WTC11 (cell line): ENCODE measurements around the gene SOX9. TPM values are rescaled to one million over a fixed set of nuclear protein-coding genes. Genes with fewer than 3 reads are reported as not detected.

Experiments used
- ATAC-seq: fragments of 200-7000 bp; cut with Tn5 transposase; 2 replicates; pipeline ENCODE4 v1.10.0; 2021; ENCODE audit warnings: mild to moderate bottlenecking, moderate library complexity
- CTCF ChIA-PET: fragments of 300-600 bp; sonication (Branson Sonifier 250); formaldehyde crosslinking; loops from one replicate; lab custom pipeline; 2021; ENCODE audit warnings: antibody characterized with exemption; lab: Charles Lee
- POLR2A ChIA-PET: fragments of 350-600 bp; sonication (Branson Sonifier 250); formaldehyde crosslinking; loops from one replicate; lab custom pipeline; 2021; ENCODE audit warnings: antibody characterized with exemption; lab: Charles Lee
- DNase-seq: peaks from one replicate; pipeline ENCODE4 v3.0.0; 2021; ENCODE audit warnings: low spot score
- H3K27ac Mint-ChIP-seq: 2 replicates; pipeline ENCODE4 v1.8.0; 2021; ENCODE audit warnings: mixed read lengths
- H3K27me3 Mint-ChIP-seq: 2 replicates; pipeline ENCODE4 v1.8.0; 2021; ENCODE audit warnings: low read depth, mild to moderate bottlenecking, moderate library complexity, mixed read lengths
- H3K36me3 Mint-ChIP-seq: 2 replicates; pipeline ENCODE4 v1.8.0; 2021; ENCODE audit warnings: mixed read lengths
- H3K4me1 Mint-ChIP-seq: 2 replicates; pipeline ENCODE4 v1.8.0; 2022; ENCODE audit warnings: mixed read lengths
- H3K4me3 Mint-ChIP-seq: 2 replicates; pipeline ENCODE4 v1.8.0; 2021; ENCODE audit warnings: mild to moderate bottlenecking, moderate library complexity, mixed read lengths
- H3K9me3 Mint-ChIP-seq: 2 replicates; pipeline ENCODE4 v1.8.0; 2021; ENCODE audit warnings: mixed read lengths
- CREB1 ChIP-seq: sonication (generic); formaldehyde crosslinking; IDR thresholded peaks from 2 replicates; pipeline ENCODE4 v1.8.0; 2023; ENCODE audit warnings: mild to moderate bottlenecking, missing genetic modification reagents
- EMX1 ChIP-seq: fragments of 250-450 bp; sonication (Bioruptor Pico); IDR thresholded peaks from 2 replicates; pipeline ENCODE4 v1.8.0; 2021; ENCODE audit warnings: mild to moderate bottlenecking
- GABPB1 ChIP-seq: sonication (generic); formaldehyde crosslinking; IDR thresholded peaks from 2 replicates; pipeline ENCODE4 v1.8.1; 2023; ENCODE audit warnings: mild to moderate bottlenecking, missing genetic modification reagents
- GRHL2 ChIP-seq: fragments of 250-450 bp; sonication (Bioruptor Pico); IDR thresholded peaks from 2 replicates; pipeline ENCODE4 v1.8.0; 2022; ENCODE audit warnings: mild to moderate bottlenecking, moderate library complexity; ENCODE audit not compliant: insufficient replicate concordance, severe bottlenecking
- JAZF1 ChIP-seq: fragments of 250-450 bp; sonication (Bioruptor Pico); IDR thresholded peaks from 2 replicates; pipeline ENCODE4 v1.9.0; 2021; ENCODE audit warnings: moderate library complexity, mild to moderate bottlenecking, inconsistent platforms
- MYBL2 ChIP-seq: sonication (generic); formaldehyde crosslinking; IDR thresholded peaks from 2 replicates; pipeline ENCODE4 v1.8.1; 2023; ENCODE audit warnings: mild to moderate bottlenecking, moderate library complexity, missing genetic modification reagents
- ZNF671 ChIP-seq: fragments of 250-450 bp; sonication (Bioruptor Pico); IDR thresholded peaks from 2 replicates; pipeline ENCODE4 v1.8.0; 2021; ENCODE audit warnings: mild to moderate bottlenecking
- total RNA-seq: library from RNA; stranded (reverse); gene quantifications from 3 replicates; pipeline ENCODE4 v1.2.3, GENCODE V29; 2021
- TF ChIP-seq, protein P1 (sequence below): sonication (generic); formaldehyde crosslinking; conservative IDR thresholded peaks from 2 replicates; pipeline ENCODE4 v1.8.1; 2023; ENCODE audit warnings: mild to moderate bottlenecking, low read depth, missing genetic modification reagents, moderate library complexity
- TF ChIP-seq, protein P2 (sequence below): fragments of 250-450 bp; sonication (Bioruptor Pico); IDR thresholded peaks from 2 replicates; pipeline ENCODE4 v2.1.2; 2022; ENCODE audit warnings: mild to moderate bottlenecking, moderate library complexity
- TF ChIP-seq, protein P3 (sequence below): sonication (generic); formaldehyde crosslinking; IDR thresholded peaks from 2 replicates; pipeline ENCODE4 v1.8.1; 2023; ENCODE audit warnings: mild to moderate bottlenecking, missing genetic modification reagents
- TF ChIP-seq, protein P4 (sequence below): sonication (generic); formaldehyde crosslinking; IDR thresholded peaks from 2 replicates; pipeline ENCODE4 v1.8.0; 2022; ENCODE audit warnings: mild to moderate bottlenecking, missing genetic modification reagents
- TF ChIP-seq, protein P5 (sequence below): fragments of 200-600 bp; IDR thresholded peaks from 2 replicates; pipeline ENCODE4 v1.8.0; 2022; ENCODE audit warnings: antibody characterized with exemption
- TF ChIP-seq, protein P6 (sequence below): sonication (generic); formaldehyde crosslinking; IDR thresholded peaks from 2 replicates; pipeline ENCODE4 v1.8.1; 2023; ENCODE audit warnings: mild to moderate bottlenecking, missing genetic modification reagents, moderate library complexity
- TF ChIP-seq, protein P7 (sequence below): sonication (generic); formaldehyde crosslinking; IDR thresholded peaks from 2 replicates; pipeline ENCODE4 v1.8.0; 2022; ENCODE audit warnings: mild to moderate bottlenecking, missing genetic modification reagents
- TF ChIP-seq, protein P8 (sequence below): sonication (generic); formaldehyde crosslinking; IDR thresholded peaks from 2 replicates; pipeline ENCODE4 v1.8.0; 2023; ENCODE audit warnings: missing genetic modification reagents
- TF ChIP-seq, protein P9 (sequence below): fragments of 250-450 bp; sonication (Bioruptor Pico); IDR thresholded peaks from 2 replicates; pipeline ENCODE4 v1.9.0; 2021; ENCODE audit warnings: moderate library complexity, mild to moderate bottlenecking, inconsistent platforms, borderline replicate concordance

The SOX9 gene
- total RNA-seq, 1 experiment from 2014 or later: 8.1 TPM

DNA sequence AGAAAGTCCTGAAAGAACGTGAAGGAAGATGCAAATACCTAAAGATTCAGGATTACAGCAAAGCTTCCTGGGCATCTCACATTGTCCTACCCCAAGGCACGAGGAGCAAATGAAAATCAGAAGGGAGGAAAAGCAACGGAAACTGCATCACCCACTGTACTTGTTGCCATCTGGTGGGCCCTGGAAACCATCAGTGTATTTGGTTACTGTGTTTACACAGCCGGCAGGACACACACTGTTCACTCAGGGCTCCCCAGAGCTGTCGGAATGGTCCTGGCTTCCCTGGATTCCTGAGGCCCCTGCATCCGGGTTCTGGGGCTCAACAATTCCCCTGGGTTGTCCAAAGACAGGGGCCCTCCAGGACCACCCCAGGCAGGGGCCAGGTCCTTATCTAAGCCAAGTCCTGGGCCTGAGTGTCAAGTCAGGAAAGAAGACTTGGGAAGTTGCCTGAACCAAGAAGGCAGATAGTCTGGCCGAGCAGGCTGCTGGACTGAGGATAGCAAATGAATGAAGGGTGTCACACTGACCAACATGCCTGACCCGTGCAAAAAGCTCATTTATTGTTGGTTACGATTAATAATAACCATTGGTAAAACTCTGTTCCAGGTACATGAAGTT lies 52.8 kb downstream of the SOX9 start:
- ChIA-PET CTCF (no interaction called here), POLR2A (no interaction called here)
- H3K4me1 Mint-ChIP-seq: peaks cover 54% of the 10 kb centered on the region
- H3K4me3 Mint-ChIP-seq: no peak overlapping the region
- DNase-seq: no peak
- H3K27ac Mint-ChIP-seq: 0 out of 2 replicates have a peak overlapping the region, but pooled peaks have one; percentile 9
- TF ChIP-seq GRHL2 (CRISPR knock-in tag): no peak
- TF ChIP-seq, protein P1, sequence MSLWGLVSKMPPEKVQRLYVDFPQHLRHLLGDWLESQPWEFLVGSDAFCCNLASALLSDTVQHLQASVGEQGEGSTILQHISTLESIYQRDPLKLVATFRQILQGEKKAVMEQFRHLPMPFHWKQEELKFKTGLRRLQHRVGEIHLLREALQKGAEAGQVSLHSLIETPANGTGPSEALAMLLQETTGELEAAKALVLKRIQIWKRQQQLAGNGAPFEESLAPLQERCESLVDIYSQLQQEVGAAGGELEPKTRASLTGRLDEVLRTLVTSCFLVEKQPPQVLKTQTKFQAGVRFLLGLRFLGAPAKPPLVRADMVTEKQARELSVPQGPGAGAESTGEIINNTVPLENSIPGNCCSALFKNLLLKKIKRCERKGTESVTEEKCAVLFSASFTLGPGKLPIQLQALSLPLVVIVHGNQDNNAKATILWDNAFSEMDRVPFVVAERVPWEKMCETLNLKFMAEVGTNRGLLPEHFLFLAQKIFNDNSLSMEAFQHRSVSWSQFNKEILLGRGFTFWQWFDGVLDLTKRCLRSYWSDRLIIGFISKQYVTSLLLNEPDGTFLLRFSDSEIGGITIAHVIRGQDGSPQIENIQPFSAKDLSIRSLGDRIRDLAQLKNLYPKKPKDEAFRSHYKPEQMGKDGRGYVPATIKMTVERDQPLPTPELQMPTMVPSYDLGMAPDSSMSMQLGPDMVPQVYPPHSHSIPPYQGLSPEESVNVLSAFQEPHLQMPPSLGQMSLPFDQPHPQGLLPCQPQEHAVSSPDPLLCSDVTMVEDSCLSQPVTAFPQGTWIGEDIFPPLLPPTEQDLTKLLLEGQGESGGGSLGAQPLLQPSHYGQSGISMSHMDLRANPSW (CRISPR knock-in tag): no peak
- TF ChIP-seq, protein P2, sequence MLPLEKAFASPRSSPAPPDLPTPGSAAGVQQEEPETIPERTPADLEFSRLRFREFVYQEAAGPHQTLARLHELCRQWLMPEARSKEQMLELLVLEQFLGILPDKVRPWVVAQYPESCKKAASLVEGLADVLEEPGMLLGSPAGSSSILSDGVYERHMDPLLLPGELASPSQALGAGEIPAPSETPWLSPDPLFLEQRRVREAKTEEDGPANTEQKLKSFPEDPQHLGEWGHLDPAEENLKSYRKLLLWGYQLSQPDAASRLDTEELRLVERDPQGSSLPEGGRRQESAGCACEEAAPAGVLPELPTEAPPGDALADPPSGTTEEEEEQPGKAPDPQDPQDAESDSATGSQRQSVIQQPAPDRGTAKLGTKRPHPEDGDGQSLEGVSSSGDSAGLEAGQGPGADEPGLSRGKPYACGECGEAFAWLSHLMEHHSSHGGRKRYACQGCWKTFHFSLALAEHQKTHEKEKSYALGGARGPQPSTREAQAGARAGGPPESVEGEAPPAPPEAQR (CRISPR knock-in tag): no peak
- TF ChIP-seq, protein P3, sequence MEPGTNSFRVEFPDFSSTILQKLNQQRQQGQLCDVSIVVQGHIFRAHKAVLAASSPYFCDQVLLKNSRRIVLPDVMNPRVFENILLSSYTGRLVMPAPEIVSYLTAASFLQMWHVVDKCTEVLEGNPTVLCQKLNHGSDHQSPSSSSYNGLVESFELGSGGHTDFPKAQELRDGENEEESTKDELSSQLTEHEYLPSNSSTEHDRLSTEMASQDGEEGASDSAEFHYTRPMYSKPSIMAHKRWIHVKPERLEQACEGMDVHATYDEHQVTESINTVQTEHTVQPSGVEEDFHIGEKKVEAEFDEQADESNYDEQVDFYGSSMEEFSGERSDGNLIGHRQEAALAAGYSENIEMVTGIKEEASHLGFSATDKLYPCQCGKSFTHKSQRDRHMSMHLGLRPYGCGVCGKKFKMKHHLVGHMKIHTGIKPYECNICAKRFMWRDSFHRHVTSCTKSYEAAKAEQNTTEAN: no peak
- TF ChIP-seq, protein P4, sequence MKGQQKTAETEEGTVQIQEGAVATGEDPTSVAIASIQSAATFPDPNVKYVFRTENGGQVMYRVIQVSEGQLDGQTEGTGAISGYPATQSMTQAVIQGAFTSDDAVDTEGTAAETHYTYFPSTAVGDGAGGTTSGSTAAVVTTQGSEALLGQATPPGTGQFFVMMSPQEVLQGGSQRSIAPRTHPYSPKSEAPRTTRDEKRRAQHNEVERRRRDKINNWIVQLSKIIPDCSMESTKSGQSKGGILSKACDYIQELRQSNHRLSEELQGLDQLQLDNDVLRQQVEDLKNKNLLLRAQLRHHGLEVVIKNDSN (CRISPR knock-in tag): no peak
- TF ChIP-seq, protein P5, sequence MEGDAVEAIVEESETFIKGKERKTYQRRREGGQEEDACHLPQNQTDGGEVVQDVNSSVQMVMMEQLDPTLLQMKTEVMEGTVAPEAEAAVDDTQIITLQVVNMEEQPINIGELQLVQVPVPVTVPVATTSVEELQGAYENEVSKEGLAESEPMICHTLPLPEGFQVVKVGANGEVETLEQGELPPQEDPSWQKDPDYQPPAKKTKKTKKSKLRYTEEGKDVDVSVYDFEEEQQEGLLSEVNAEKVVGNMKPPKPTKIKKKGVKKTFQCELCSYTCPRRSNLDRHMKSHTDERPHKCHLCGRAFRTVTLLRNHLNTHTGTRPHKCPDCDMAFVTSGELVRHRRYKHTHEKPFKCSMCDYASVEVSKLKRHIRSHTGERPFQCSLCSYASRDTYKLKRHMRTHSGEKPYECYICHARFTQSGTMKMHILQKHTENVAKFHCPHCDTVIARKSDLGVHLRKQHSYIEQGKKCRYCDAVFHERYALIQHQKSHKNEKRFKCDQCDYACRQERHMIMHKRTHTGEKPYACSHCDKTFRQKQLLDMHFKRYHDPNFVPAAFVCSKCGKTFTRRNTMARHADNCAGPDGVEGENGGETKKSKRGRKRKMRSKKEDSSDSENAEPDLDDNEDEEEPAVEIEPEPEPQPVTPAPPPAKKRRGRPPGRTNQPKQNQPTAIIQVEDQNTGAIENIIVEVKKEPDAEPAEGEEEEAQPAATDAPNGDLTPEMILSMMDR: no peak
- TF ChIP-seq MYBL2 (CRISPR knock-in tag): no peak
- TF ChIP-seq, protein P6, sequence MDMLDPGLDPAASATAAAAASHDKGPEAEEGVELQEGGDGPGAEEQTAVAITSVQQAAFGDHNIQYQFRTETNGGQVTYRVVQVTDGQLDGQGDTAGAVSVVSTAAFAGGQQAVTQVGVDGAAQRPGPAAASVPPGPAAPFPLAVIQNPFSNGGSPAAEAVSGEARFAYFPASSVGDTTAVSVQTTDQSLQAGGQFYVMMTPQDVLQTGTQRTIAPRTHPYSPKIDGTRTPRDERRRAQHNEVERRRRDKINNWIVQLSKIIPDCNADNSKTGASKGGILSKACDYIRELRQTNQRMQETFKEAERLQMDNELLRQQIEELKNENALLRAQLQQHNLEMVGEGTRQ (CRISPR knock-in tag): no peak
- no peak for TF ChIP-seq EMX1 (CRISPR knock-in tag)
- TF ChIP-seq ZNF671: no peak
- TF ChIP-seq GABPB1: no peak
- TF ChIP-seq, protein P7, sequence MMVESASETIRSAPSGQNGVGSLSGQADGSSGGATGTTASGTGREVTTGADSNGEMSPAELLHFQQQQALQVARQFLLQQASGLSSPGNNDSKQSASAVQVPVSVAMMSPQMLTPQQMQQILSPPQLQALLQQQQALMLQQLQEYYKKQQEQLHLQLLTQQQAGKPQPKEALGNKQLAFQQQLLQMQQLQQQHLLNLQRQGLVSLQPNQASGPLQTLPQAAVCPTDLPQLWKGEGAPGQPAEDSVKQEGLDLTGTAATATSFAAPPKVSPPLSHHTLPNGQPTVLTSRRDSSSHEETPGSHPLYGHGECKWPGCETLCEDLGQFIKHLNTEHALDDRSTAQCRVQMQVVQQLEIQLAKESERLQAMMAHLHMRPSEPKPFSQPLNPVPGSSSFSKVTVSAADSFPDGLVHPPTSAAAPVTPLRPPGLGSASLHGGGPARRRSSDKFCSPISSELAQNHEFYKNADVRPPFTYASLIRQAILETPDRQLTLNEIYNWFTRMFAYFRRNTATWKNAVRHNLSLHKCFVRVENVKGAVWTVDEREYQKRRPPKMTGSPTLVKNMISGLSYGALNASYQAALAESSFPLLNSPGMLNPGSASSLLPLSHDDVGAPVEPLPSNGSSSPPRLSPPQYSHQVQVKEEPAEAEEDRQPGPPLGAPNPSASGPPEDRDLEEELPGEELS: no peak
- TF ChIP-seq JAZF1 (CRISPR knock-in tag): no peak
- no peak for TF ChIP-seq CREB1
- TF ChIP-seq, protein P8, sequence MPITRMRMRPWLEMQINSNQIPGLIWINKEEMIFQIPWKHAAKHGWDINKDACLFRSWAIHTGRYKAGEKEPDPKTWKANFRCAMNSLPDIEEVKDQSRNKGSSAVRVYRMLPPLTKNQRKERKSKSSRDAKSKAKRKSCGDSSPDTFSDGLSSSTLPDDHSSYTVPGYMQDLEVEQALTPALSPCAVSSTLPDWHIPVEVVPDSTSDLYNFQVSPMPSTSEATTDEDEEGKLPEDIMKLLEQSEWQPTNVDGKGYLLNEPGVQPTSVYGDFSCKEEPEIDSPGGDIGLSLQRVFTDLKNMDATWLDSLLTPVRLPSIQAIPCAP (CRISPR knock-in tag): no peak
- TF ChIP-seq, protein P9, sequence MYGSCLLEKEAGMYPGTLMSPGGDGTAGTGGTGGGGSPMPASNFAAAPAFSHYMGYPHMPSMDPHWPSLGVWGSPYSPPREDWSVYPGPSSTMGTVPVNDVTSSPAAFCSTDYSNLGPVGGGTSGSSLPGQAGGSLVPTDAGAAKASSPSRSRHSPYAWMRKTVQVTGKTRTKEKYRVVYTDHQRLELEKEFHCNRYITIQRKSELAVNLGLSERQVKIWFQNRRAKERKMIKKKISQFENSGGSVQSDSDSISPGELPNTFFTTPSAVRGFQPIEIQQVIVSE: no peak
- H3K9me3 Mint-ChIP-seq: no peaks in the 10 kb centered on the region
- H3K36me3 Mint-ChIP-seq: no peaks in the 10 kb centered on the region
- peak; percentile 63 for ATAC-seq
- H3K27me3 Mint-ChIP-seq: no peaks in the 10 kb centered on the region; the same call in 1 of the 2 replicates
